H9 (cell line): Measurements from ENCODE around the gene MRPS10. TPM values are rescaled to one million over a fixed set of nuclear protein-coding genes. Genes with fewer than 3 reads are reported as not detected.

ENCODE experiments used
- DNase-seq: peaks from one replicate; pipeline ENCODE4 v3.0.0-alpha.2; 2017
- H2AFZ ChIP-seq: one replicate; pipeline ENCODE4 v1.6.1; 2013; ENCODE audit warnings: mild to moderate bottlenecking, low read length, control low read depth, moderate library complexity
- H2AK5ac ChIP-seq: 2 replicates; pipeline ENCODE4 v1.6.1; 2013; ENCODE audit warnings: low read length, control low read depth, mixed read lengths; ENCODE audit not compliant: insufficient read length
- H2BK120ac ChIP-seq: one replicate; pipeline ENCODE4 v1.6.1; 2013; ENCODE audit warnings: low read depth, mild to moderate bottlenecking, low read length, control low read depth, inconsistent platforms; ENCODE audit not compliant: poor library complexity, severe bottlenecking
- H2BK12ac ChIP-seq: 2 replicates; pipeline ENCODE4 v1.6.1; 2013; ENCODE audit warnings: low read length, control low read depth, mixed read lengths, low read depth; ENCODE audit not compliant: insufficient read length
- H2BK15ac ChIP-seq: 2 replicates; pipeline ENCODE4 v1.6.1; 2013; ENCODE audit warnings: low read depth, low read length, control low read depth
- H2BK20ac ChIP-seq: one replicate; pipeline ENCODE4 v1.6.1; 2013; ENCODE audit warnings: low read depth, mild to moderate bottlenecking, low read length, control low read depth, inconsistent platforms; ENCODE audit not compliant: poor library complexity, severe bottlenecking
- H2BK5ac ChIP-seq: 2 replicates; pipeline ENCODE4 v1.6.1; 2013; ENCODE audit warnings: low read length, control low read depth, mixed read lengths; ENCODE audit not compliant: insufficient read length
- H3K14ac ChIP-seq: 2 replicates; pipeline ENCODE4 v1.6.1; 2013; ENCODE audit warnings: low read length, control low read depth; ENCODE audit not compliant: insufficient read depth
- H3K18ac ChIP-seq: 2 replicates; pipeline ENCODE4 v1.6.1; 2013; ENCODE audit warnings: low read depth, mild to moderate bottlenecking, mixed read lengths, low read length, control low read depth; ENCODE audit not compliant: insufficient read length
- H3K23ac ChIP-seq: 2 replicates; pipeline ENCODE4 v1.6.1; 2013; ENCODE audit warnings: low read length, control low read depth, mixed read lengths, low read depth; ENCODE audit not compliant: insufficient read length
- H3K23me2 ChIP-seq: 2 replicates; pipeline ENCODE4 v1.6.1; 2013; ENCODE audit warnings: low read depth, mild to moderate bottlenecking, mixed read lengths, low read length, control low read depth; ENCODE audit not compliant: insufficient read length, poor library complexity, severe bottlenecking
- H3K27ac ChIP-seq: 2 replicates; pipeline ENCODE4 v1.5.1; 2013; ENCODE audit warnings: low read length, control low read depth, mixed read lengths, low read depth; ENCODE audit not compliant: insufficient read length
- H3K27me3 ChIP-seq: 2 replicates; pipeline ENCODE4 v1.6.1; 2013; ENCODE audit warnings: low read length, control low read depth, inconsistent platforms; ENCODE audit not compliant: insufficient read depth
- H3K4ac ChIP-seq: 2 replicates; pipeline ENCODE4 v1.6.1; 2013; ENCODE audit warnings: low read depth, mild to moderate bottlenecking, control low read depth, inconsistent platforms, low read length, moderate library complexity
- H3K4me1 ChIP-seq: 2 replicates; pipeline ENCODE4 v1.6.1; 2013; ENCODE audit warnings: low read length, control low read depth, inconsistent platforms; ENCODE audit not compliant: insufficient read depth
- H3K4me2 ChIP-seq: 2 replicates; pipeline ENCODE4 v1.6.1; 2013; ENCODE audit warnings: low read length, control low read depth, mixed read lengths; ENCODE audit not compliant: insufficient read length, insufficient read depth
- H3K56ac ChIP-seq: 2 replicates; pipeline ENCODE4 v1.6.1; 2013; ENCODE audit warnings: low read depth, mild to moderate bottlenecking, mixed read lengths, low read length, control low read depth; ENCODE audit not compliant: insufficient read length
- H3K79me1 ChIP-seq: 2 replicates; pipeline ENCODE4 v1.6.1; 2013; ENCODE audit warnings: low read depth, mild to moderate bottlenecking, moderate library complexity, low read length, control low read depth, inconsistent platforms; ENCODE audit not compliant: insufficient read depth, poor library complexity, severe bottlenecking
- H3K79me2 ChIP-seq: 2 replicates; pipeline ENCODE4 v1.6.1; 2013; ENCODE audit warnings: low read length, control low read depth, inconsistent platforms; ENCODE audit not compliant: insufficient read depth
- H3K9ac ChIP-seq: 2 replicates; pipeline ENCODE4 v1.6.1; 2013; ENCODE audit warnings: low read length, control low read depth, mixed read lengths; ENCODE audit not compliant: insufficient read length; ENCODE audit errors: extremely low read depth
- H3K9me3 ChIP-seq: one replicate; pipeline ENCODE4 v1.6.1; 2013; ENCODE audit warnings: low read depth, low read length, inconsistent platforms; ENCODE audit not compliant: control insufficient read depth
- H3T11ph ChIP-seq: one replicate; pipeline ENCODE4 v1.6.1; 2013; ENCODE audit warnings: mild to moderate bottlenecking, low read length, control low read depth, inconsistent platforms
- H4K20me1 ChIP-seq: one replicate; pipeline ENCODE4 v1.6.1; 2013; ENCODE audit not compliant: control insufficient read depth, insufficient read length, insufficient read depth
- H4K5ac ChIP-seq: 2 replicates; pipeline ENCODE4 v1.6.1; 2013; ENCODE audit warnings: low read depth, mild to moderate bottlenecking, mixed read lengths, low read length, control low read depth; ENCODE audit not compliant: insufficient read length
- H4K8ac ChIP-seq: replicated peaks from 2 replicates; pipeline ENCODE4 v1.6.1; 2013; ENCODE audit warnings: low read length, control low read depth, mixed read lengths, low read depth; ENCODE audit not compliant: insufficient read length
- H4K91ac ChIP-seq: 2 replicates; pipeline ENCODE4 v1.6.1; 2013; ENCODE audit warnings: low read depth, mild to moderate bottlenecking, moderate library complexity, mixed read lengths, low read length, control low read depth; ENCODE audit not compliant: insufficient read length
- H3K27ac Mint-ChIP-seq, 3 experiments: 2 replicates in 2 of 3; 3 replicates in 1 of 3; pipeline ENCODE4 v1.8.0; 2020 to 2021; ENCODE audit warnings: mixed read lengths in 3 of 3, mild to moderate bottlenecking in 1 of 3, moderate library complexity in 1 of 3
- H3K27me3 Mint-ChIP-seq: 2 replicates; pipeline ENCODE4 v1.8.0; 2021; ENCODE audit warnings: low read depth, mild to moderate bottlenecking, moderate library complexity, mixed read lengths
- H3K36me3 Mint-ChIP-seq, 3 experiments: 2 replicates in 2 of 3; 3 replicates in 1 of 3; pipeline ENCODE4 v1.8.0; 2020 to 2021; ENCODE audit warnings: low read depth in 3 of 3, mixed read lengths in 3 of 3; ENCODE audit not compliant: insufficient read depth in 1 of 3
- H3K4me1 Mint-ChIP-seq, 2 experiments: 2 replicates each; pipeline ENCODE4 v1.8.0; 2020; ENCODE audit warnings: mixed read lengths in 2 of 2
- H3K4me3 Mint-ChIP-seq, 2 experiments: 2 replicates in 1 of 2; 3 replicates in 1 of 2; pipeline ENCODE4 v1.8.0; 2020 to 2021; ENCODE audit warnings: mild to moderate bottlenecking in 2 of 2, mixed read lengths in 2 of 2, moderate library complexity in 1 of 2
- H3K9me3 Mint-ChIP-seq, 2 experiments: 2 replicates in 1 of 2; 3 replicates in 1 of 2; pipeline ENCODE4 v1.8.0; 2020; ENCODE audit warnings: mild to moderate bottlenecking in 2 of 2, mixed read lengths in 2 of 2, moderate library complexity in 1 of 2
- WGBS: extraction: QIAGEN DNeasy Blood & Tissue Kit; methylation state at CpG from one replicate; pipeline ENCODE4 v1.1.7; 2013; ENCODE audit warnings: missing lambda C conversion rate, low lambda C conversion rate, mixed read lengths; ENCODE audit not compliant: insufficient read length; ENCODE audit errors: extremely low coverage; 5-methylcytosine and 5-hydroxymethylcytosine counted together
- total RNA-seq: library from RNA; stranded (reverse); gene quantifications from 2 replicates; pipeline ENCODE4 v1.2.1, GENCODE V29; 2021
- TF ChIP-seq, protein P1 (sequence below): fragments of 200-600 bp; sonication (generic); conservative IDR thresholded peaks from 3 replicates; pipeline ENCODE4 v1.8.0; 2021; ENCODE audit warnings: antibody characterized with exemption, mild to moderate bottlenecking

The MRPS10 gene
- total RNA-seq, 1 experiment from 2014 or later: 33.9 TPM

DNA sequence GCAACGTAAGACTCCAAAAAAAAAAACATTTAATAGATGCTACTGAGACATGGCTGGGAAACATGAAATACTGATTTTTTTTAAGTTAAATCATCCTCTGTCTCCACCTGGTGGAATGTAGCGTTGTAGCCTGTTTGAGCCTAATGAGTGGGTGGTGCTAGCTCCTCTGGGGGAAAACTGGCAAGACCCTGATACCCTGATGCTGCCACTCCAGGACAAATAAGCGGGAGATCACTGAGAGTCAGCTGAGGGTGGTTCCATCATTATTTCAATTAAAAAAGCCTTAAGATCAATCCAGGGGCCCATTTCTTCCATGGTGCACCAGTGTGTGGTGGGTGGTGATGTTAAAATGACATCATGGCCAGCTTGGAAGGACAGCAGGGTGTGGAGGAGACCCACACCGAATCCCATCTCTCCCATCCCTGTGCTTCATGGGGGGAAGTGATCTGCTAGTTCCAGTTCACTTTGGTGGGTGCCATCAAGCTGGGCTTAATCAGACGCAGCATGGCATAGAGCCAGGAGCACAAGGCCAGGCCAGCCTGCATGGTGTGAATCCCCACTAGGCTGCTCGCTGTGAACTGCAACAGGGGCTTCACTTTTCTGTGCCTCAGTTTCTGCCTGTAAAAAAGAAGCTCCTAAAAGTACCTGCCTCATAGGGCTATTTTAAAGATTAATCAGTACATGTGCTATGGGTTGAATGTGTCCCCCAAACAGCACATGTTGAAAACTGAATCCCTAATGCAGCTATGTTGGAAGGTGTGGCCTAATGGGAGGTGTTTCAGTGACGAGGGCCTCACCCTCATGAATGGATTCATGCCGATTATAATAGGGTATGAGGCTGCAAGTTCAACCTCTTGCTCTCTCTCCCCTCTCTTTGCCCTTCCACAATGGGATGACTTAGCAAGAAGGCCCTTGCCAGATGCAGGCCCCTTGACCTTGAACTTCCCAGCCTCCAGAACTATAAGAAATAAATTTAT lies 13.0 kb upstream of the MRPS10 start:
- Histone ChIP-seq H3T11ph (no peak overlapping the region), H4K91ac (no peak overlapping the region), H3K23me2 (no peaks in the 10 kb centered on the region), H3K56ac (no peak overlapping the region), H3K9me3 (no peaks in the 10 kb centered on the region), H4K20me1 (no peaks in the 10 kb centered on the region), H3K4me1 (no peaks in the 10 kb centered on the region), H3K27ac (no peak overlapping the region), H3K27me3 (no peaks in the 10 kb centered on the region), H2BK12ac (no peak overlapping the region), H2BK20ac (no peak overlapping the region), H3K79me2 (no peaks in the 10 kb centered on the region), H2AFZ (no peak overlapping the region), H3K9ac (no peak overlapping the region), H2BK5ac (no peak overlapping the region), H4K5ac (no peak overlapping the region), H2BK120ac (no peak overlapping the region), H3K79me1 (no peaks in the 10 kb centered on the region), H2BK15ac (no peak overlapping the region), H4K8ac (no peak overlapping the region), H3K4me2 (no peak overlapping the region), H3K4ac (no peak overlapping the region), H3K14ac (no peak overlapping the region; the same call in 1 of the 2 replicates), H3K18ac (no peak overlapping the region), H2AK5ac (no peak overlapping the region), H3K23ac (no peak overlapping the region)
- Mint-ChIP-seq H3K9me3 (no peaks in the 10 kb centered on the region; a peak in 1 of 5 replicates), H3K27ac (no peak overlapping the region), H3K36me3 (peaks cover 20 to 60% (median 49%) of the 10 kb centered on the region in 3 experiments), H3K27me3 (no peaks in the 10 kb centered on the region), H3K4me3 (no peak overlapping the region; a peak in 1 of 5 replicates), H3K4me1 (peaks cover 0 to 5% of the 10 kb centered on the region in 2 experiments; a peak in 3 of 4 replicates)
- TF ChIP-seq, protein P1, sequence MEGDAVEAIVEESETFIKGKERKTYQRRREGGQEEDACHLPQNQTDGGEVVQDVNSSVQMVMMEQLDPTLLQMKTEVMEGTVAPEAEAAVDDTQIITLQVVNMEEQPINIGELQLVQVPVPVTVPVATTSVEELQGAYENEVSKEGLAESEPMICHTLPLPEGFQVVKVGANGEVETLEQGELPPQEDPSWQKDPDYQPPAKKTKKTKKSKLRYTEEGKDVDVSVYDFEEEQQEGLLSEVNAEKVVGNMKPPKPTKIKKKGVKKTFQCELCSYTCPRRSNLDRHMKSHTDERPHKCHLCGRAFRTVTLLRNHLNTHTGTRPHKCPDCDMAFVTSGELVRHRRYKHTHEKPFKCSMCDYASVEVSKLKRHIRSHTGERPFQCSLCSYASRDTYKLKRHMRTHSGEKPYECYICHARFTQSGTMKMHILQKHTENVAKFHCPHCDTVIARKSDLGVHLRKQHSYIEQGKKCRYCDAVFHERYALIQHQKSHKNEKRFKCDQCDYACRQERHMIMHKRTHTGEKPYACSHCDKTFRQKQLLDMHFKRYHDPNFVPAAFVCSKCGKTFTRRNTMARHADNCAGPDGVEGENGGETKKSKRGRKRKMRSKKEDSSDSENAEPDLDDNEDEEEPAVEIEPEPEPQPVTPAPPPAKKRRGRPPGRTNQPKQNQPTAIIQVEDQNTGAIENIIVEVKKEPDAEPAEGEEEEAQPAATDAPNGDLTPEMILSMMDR: peak; percentile 64
- DNase-seq: no peak
- WGBS: no CpG with 5 or more reads among the region's 8 CpGs
